Peyer's patch (tissue), 4 donors: ENCODE measurements around the gene FEN1.

ENCODE experiments used
- POLR2A ChIP-seq, 2 donors: fragments of 450-650 bp; IDR thresholded peaks; one replicate each; pipeline ENCODE4 v1.5.1; 2017; ENCODE audit warnings: antibody characterized with exemption in 2 of 2, mild to moderate bottlenecking in 2 of 2, moderate library complexity in 2 of 2
- TF ChIP-seq, protein P1 (sequence below), 6 experiments: fragments of 450-650 bp in 4 of 6; fragments of 200-600 bp in 2 of 6; sonication (generic) in 1 of 6; IDR thresholded peaks; one replicate each; pipeline ENCODE4 v1.5.1; 2017 to 2019; ENCODE audit warnings: antibody characterized with exemption in 6 of 6, mild to moderate bottlenecking in 3 of 6, moderate library complexity in 1 of 6

DNA sequence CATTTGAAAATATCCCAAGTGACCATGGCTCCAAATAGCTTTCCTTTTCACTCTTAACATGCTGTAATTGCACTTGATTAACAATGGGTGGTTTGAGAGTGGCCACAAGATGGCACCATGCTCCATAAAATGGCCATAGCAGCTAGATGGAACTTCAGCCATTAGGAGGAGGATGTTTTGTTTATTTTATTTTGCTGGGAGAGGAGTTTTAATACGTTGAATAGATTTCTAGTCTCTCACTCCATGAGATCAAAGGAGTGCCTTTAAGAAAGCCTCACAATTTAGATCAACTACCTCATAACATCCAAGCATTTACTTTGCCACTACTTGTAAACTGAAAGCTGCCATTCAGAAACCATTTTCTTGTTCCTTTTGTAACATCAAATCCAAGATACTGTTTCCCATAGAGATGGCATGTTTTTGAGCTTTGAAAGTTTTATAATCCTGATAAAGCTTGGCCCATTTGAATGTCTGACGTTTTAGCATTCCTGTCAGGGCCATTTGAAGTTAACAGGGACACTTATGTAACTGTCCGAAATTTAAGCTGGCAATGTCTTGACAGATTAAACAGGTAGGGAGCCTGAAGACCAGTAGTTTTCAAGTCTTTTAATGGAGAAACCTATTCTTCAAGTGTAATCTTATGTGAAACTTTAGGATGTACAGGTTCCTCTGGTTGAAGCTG, 4.7 kb downstream of the FEN1 start:
- TF ChIP-seq, protein P1, sequence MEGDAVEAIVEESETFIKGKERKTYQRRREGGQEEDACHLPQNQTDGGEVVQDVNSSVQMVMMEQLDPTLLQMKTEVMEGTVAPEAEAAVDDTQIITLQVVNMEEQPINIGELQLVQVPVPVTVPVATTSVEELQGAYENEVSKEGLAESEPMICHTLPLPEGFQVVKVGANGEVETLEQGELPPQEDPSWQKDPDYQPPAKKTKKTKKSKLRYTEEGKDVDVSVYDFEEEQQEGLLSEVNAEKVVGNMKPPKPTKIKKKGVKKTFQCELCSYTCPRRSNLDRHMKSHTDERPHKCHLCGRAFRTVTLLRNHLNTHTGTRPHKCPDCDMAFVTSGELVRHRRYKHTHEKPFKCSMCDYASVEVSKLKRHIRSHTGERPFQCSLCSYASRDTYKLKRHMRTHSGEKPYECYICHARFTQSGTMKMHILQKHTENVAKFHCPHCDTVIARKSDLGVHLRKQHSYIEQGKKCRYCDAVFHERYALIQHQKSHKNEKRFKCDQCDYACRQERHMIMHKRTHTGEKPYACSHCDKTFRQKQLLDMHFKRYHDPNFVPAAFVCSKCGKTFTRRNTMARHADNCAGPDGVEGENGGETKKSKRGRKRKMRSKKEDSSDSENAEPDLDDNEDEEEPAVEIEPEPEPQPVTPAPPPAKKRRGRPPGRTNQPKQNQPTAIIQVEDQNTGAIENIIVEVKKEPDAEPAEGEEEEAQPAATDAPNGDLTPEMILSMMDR (IDR thresholded peaks at IDR 0.05), result peak; percentile 54 to 98 (median 96)
- no peak for TF ChIP-seq POLR2A (IDR thresholded peaks at IDR 0.05)
